CD4-positive, alpha-beta T cell treated with Interleukin-4 for 1 hour (primary cell): ENCODE measurements around the gene TMEM135.
"Not testable (repeated sequence)": the region's sequence is repeated elsewhere in the genome, so short reads cannot be mapped to it uniquely, and the experiment has no call there.

Experiments
- DNase-seq, 2 donors: peaks; one replicate each; pipeline ENCODE4 v3.0.0-alpha.2; 2020 to 2022

The TMEM135 gene

DNA sequence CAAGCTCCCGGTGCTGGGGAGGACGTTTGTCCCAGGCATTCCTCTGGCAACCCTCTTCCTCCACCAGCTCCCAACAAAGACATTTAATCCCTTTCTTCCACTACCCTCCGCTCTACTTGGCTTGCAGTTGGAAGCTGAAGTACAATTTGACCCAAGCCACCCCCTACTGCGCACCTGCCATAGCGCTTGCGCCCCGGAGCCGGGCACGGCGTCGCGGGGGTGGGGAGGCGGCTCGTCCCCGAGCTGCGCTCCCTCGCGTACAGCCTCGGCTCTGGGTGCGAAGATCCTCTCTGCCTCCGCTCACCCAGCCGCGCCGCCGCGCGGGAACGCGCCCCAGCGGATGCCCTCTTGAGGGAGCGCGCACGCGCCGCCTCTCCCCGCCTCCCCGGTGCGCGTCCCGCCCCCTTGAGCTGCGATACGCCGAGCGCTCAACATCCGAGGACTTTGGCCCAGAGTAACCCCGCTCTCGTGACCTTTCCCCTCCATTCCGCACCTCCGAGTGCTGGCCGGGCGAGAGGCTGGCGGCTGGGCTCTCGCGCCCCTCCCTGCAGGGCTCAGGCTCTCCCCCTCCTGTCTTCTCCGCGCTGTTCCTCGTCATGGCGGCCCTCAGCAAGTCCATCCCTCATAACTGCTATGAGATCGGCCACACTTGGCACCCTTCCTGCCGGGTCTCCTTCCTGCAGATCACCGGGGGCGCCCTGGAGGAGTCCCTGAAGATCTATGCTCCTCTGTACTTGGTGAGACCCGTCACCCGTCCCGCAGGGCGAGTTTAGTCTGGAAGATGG, at the start of gene TMEM135:
Gene TMEM135, plus strand, starts transcription at position 485 of the 785 bp plus-strand sequence. Its CDS starts 112 bp downstream, at position 597.
- peak; percentile 91 to 94 for DNase-seq

DNA sequence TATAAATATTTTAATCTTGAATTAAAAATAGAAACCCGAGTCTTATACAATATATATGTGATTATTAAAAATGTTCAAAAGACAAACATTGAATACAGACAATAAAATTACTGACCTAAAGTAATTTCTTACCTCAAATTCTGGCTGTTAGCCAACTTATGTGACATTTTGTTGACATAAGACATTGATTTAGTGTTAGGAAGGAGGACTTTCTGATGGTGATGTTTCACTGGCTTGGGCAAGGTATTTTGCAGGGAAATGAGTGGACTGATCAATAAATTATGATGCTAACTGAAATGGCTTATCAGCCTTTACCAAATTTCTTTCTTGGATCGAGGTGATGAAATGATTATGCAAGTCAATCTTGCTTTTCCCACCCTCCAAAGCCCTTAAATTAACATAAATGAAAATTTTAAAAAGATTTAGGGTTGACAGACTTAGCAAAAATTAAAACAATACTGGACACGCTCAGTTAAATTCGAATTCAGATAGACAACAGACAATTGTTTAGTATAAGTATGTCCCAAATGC, 49.3 kb upstream of the TMEM135 start:
- DNase-seq = no peak

DNA sequence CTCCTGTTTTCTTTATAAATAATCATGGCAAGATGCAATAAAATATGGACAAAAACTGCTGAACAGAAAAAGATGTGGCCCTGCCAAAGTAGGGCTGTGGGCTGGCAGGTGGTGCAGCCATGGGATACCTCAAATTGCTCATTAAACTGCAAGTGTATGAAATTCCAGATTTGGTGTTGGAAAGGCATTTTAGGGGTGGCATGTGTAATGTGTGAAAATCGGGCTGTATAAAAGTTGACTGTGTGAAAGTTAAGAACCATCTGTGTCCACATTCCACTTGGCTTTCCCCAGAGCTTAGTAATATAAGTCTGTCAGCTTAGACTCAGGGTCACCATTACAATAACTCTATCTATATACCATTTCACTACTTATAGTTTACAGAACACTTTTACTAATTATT, 47.7 kb upstream of the TMEM135 start:
- DNase-seq = no peak

DNA sequence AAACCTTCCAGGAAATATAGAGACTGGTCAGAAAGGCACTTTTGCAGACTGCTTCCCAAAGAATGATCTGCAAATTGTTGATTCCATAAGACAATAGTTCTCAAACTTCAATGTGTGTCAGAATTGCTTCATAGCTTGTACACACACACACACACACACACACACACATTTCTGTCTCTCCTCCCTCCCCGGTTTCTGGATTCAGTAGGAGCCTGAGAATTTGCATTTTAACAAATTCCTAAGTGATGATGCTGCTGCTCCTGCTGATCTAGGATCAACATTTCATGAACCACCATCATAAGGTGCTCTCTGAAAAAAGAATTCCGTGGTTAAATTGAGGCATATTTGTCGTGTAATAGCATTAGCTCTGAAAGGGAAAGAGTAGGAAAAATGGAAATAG, 47.2 kb upstream of the TMEM135 start:
- no peak for DNase-seq

DNA sequence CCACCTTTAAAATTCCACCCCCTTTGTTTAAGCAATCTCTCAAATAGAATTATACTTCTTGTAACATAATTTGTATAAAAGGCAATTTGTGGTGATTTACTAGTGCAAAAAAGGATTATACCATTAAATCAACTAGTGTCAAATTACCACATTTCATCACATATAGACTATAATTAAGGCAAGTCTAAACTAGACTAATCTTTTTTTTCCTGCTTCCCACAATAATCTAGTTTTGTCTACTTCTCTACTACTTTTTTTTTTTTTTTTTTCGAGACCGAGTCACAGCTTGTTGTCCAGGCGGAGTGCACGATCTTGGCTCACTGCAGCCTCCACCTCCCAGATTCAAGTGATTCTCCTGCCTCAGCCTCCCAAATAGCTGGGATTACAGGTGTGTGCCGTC, 46.4 kb upstream of the TMEM135 start:
- DNase-seq = no peak

DNA sequence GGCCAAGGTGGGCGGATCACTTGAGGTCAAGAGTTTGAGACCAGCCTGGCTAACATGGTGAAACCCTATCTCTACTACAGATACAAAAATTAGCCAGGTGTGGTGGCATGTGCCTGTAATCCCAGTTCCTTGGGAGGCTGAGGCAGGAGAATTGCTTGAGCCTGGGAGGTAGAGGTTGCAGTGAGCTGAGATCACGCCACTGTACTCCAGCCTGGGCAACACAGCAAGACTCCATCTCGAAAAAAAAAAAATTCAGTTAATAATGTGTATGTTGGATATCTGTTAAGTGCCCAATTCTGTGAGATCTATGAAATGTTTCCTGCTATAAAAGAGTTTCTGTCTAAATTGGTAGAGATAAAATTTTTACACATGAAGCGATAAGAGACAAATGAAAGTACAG, 45.4 kb upstream of the TMEM135 start:
- not testable (repeated sequence) for DNase-seq

DNA sequence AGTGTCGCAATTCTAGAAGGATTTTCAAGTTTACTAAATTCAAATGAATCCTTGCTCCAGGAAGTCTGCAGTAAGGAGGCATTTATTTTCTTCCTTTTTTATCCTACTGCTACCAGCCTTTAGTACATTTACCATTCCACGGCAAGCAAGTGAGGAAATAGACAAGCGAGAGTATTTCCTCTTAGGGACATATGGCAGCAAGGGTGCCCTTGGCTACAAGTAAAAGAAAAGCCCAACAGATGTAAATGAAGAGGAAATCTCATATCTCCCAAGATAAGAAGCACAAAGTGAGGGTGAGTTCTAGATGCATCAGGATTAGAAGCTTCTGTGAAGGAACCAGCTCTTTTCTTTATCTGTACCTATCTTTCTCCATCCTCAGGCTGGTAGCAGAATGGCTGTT, 44.7 kb upstream of the TMEM135 start:
- DNase-seq = no peak

DNA sequence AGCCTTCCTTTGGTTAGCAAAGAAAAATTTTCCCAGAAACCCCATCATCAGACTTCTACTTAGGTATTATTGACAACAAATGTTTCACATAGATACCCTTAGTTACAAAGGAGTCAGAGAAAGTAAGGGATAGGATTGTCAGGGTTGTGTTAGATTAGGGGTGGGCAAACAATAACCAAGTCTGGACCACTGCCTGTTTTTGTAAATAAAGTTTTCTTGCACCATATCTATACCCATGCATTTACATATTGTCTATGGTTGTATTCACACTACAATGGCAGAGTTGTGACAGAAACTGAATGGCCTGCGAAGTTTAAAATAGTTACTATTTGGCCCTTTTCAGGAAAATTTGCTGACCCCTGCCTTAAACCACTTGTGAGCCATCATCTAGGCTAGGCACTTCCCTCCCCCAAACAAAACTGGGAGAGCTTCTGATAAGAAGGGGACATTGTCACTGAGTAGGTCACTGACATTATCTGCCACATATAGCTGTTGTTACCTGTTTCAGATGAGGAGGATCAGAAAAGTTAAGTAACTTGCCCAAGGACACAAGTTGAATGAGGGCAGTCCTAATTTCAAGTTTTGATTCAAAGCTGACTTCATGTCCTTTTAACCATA, 40.7 kb upstream of the TMEM135 start:
- DNase-seq = no peak

DNA sequence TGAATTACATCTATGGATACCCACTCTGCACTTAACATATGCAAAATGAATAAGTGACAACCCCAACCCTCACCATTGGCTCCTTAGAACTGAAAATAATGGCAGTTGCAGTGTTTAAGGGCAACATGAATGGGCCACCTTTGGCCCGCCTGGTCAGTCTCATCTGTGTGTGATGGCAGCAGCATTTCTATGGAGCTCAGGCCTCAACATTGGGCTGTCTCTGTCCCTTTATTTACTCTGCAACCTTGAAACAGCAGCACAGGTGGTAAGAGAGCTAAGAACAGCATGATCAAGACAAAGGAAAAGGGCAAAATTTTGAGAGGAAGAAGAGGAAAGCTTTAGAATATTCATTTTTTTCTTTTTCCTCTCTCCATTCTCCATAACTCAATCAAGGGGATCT, 38.3 kb upstream of the TMEM135 start:
- no peak for DNase-seq

DNA sequence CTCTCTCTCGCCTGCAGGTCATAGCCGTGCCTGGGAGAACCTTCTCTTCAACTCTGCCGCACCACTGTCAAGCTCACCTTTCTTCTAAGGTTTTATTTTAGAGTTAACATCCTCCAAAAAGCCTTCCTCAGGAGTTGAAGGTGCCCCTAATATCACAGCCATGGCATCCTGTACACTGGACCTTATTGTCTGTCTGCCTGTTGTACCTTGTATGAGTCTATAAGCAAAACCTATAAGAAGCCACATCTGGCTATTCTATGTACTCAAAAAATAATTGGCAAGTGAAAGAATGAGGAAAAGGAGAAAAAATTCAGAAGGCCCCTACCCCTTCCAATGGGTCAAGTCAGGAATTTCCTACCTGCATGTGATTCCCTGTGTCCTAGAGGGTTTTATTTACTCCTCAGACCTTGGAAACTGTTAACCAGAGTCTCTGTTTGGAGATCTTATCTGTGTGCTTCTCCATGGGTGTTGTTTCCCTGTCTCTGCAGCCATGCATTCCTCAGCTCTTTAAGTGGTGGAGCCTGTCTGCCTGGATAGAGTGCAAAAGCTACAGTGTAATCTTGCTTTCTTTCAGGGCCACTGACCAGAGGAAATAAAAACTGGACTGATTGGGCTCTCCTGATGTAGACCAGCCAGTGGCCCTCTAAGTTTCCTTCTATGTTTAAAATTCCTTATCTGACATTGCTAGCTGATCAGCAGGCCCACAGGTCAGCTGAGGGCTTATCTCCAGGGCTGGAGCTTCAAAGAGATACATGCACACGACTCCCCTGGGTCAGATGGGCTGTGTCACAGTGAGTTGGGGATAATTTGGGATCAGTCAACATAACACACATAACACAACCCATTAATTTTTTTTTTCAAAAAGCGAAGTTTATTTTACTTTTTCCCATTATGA, 37.6 kb upstream of the TMEM135 start:
- DNase-seq = no peak

DNA sequence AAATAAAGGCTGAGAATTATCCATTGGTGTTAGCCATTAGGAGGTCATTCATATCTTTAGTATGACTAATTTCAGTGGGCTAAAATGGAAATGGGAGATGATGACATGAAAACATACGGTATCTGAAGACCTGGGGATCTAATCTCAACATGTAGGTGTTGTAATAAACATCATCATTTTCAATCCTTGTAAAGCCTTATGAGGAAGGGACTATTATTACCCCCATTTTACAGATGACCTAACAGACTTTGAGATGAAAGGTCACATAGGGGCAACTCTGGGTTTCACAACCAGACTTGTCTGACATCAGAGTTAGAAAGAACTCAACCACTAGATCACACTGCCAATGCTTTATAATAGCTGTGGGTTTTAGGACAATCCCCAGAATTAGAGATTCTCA, 34.8 kb upstream of the TMEM135 start:
- no peak for DNase-seq

DNA sequence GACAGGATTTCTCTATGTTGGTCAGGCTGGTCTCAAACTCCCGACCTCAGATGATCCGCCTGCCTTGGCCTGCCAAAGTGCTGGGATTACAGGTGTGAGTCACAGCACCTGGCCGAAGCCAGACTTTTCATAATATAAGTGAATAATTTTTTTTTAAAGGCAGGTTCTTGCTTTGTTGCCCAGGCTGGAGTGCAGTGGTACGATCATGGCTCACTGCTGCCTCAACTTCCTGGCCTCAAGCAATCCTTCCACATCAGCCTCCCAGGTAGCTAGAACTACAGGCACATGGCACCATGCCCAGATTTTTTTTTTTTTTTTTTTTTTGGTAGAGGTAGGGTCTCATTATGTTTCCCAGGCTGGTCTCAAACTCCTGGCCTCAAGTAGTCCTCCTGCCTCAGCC, 33.5 kb upstream of the TMEM135 start:
- not testable (repeated sequence) for DNase-seq

DNA sequence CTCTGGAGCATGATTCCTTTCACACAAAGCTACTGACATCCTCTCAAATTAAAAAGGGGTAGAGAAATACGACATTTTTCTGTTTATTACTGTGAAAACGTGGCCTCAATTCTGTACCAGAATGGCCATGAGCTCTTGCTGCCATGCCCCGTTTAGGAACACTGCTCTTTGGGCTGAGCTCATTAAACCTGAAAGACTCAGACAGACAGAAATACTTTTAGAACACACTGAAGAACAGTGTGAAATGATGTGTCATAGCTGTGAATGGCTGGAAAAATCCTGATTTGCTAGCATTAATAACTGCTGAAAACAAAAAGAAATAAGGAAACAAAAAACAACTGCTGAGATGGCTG, 32.2 kb upstream of the TMEM135 start:
- DNase-seq = no peak

DNA sequence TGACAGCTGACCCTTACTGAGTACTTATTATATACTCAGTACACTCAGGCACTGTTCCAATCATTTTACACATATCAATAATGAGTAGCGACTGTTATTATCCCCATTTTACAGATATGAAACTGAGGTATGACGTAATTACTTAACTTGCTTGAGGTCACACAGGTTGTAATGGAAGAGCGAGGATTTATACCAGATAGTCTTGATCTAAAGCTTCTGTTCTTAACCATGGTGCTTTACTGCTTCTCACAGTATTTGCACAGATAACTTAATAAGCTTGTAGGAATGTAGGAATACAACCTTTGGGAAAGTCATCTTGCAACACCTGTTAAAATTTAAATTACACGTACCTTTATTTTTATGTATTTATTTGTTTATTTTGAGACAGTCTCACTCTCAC, 31.7 kb upstream of the TMEM135 start:
- DNase-seq = no peak

DNA sequence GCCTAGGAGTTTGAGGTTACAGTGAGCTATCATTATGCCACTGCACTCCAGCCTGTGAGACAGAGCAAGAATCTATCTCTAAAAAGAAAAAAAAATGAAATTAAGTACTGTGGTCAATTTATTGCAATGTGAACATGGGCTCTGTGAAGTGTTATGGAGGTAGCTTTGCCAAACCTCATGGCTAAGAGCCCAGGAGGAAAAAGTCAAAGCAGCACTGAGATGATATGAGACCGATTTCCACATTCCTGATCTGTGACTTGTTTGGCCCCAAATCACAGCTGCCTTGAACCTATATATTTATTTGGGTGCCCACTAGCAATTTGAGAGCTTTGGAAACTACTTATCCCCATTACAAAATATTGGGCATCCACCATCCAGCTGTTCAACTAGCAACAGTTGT, 29.8 kb upstream of the TMEM135 start:
- DNase-seq = no peak

DNA sequence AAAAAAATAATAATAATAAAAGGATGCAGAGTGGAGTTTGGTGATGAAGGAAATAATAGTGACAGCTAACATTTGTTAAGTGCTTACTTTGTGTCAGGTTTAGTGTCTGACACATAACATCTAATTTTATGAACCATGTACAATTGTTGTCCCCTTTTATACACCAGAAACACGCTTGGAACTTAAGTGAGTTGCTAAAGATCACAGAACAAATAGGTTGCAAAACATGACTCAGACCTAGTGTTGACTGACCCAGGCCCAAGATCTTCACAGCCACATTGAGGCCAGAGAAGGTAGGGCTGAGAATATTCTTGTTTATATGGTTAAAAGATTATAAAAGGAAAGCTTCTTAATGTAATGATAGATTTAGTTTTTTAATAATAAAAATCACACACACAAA, 25.6 kb upstream of the TMEM135 start:
- no peak for DNase-seq

DNA sequence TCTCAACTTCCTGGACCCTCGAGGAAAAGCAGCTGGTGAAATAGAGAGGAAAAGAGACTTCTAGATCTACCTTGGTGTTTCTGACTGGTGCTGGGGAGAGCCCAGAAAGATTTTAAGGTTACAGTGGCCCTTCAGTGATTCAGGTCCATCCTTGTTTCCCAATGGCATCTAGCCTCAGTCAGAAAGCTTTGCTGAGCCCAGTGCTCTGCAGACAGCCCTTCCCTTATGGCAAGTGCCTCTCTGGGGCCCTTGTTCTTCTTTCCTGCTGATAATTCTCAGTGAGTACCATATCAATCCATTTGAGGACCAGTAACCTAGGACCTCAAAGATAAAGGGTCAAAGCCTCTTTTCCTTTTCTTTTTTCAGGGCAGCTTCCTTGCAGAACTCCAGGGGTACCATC, 25.1 kb upstream of the TMEM135 start:
- DNase-seq = no peak

DNA sequence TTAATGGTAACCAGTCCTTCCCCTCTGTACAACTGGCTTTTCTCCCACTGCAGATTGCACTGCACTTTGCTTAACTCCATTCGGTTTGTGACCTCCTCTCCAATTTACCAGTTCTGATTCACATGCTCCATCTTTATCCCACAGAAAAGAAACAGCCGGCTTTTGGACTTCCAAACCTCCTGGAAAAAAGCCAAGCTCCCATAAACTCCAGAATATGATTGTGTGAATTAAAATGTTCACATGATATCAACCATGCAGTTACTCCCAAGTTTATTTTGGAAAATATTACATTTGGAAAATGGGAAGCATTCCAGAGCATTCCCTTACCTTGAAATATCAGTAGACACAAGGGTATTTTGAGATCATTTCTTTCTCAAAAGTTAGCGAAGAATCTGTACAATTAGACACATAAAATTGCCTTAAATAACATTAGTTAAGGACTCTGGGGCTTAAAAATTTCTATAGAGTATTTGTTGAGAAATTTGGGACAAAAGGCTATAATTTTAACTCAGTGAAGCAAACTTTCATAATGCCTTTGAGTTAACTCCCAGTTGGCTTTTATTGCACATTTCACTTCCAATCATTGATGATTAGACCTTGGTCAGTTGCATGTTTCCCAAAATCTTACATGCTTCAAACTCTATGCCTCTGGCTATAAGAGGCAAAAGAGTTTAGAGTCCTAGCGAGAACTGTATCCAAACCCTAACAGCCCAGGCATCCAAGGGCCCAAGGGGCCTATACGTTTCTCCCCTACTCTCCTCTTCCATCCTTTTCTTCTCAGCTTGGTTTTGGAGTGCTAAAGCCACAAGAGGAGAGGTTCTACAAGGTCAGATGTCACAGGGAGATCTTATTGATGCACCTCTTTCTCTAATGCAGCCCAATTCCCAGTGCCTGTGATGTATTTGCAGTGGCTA, 23.6 kb upstream of the TMEM135 start:
- DNase-seq = no peak

DNA sequence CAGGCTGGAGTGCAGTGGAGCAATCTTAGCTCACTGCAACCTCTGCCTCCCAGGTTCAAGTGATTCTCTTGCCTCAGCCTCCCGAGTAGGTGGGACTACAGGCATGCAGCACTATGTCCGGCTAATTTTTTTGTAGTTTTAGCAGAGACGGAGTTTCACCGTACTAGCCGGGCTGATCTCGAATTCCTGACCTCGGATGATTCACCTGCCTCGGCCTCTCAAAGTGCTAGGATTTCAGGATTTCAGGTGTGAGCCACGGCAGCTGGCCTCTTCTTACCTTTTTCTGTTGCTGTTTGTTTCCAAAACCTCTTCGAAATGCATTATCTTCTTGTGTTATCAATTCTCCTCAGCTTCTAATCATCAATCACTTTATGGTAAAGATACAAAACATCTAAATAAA, 22.1 kb upstream of the TMEM135 start:
- no peak for DNase-seq

DNA sequence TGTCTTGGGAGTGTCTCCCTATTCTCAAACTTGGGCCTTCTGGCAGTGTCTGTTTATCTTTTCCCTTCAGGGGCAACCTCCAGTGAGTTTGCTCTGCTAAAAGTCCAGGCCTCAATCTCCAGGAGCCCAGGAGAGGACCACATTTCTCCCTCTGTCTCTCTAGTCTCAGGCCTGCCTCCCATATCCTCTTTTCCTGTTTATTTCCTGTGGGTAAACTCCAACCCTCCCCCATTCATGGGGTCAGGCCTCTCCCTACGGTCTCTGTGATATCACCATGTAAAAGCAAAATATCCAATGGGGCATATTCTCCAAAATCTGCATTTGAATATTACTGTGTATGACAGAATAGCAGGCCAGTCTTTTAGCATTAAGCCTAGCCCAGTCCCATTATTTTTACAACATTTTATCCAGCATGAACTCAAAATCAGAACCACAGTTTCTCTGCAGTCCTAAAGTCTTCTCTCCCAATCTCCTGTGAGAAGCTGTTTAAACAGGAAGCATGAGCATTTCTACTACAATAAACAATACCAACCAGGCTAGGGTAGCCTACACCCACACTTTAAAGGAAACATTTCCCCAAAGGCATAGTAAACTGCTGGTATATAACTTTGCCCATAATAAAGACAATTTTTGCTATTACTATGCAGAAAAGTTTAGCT, 18.0 kb upstream of the TMEM135 start:
- DNase-seq = no peak

DNA sequence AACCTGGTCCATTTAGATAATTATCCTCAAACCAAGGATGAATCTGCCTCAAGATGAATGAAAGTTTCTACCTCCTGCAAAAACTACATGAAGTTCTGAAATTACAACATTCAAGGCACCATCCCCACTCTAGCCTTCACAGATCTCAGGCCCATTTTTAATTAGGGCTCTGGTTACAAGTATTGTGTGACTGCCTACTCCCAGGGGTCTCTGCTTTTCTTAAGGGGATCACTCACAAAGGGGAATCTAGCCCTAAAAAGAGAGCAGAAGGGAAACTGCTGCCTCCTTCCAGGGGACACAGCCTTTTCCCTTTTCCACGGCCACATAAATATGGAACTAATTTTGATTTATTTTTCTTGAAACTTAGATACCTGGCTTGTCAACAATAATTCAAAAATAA, 17.4 kb upstream of the TMEM135 start:
- no peak for DNase-seq
